Measurements from ENCODE around the gene GLYAT.
"Not testable (repeated sequence)": the region's sequence is repeated elsewhere in the genome, so short reads cannot be mapped to it uniquely, and the experiment has no call there.

GLYAT gene

DNA sequence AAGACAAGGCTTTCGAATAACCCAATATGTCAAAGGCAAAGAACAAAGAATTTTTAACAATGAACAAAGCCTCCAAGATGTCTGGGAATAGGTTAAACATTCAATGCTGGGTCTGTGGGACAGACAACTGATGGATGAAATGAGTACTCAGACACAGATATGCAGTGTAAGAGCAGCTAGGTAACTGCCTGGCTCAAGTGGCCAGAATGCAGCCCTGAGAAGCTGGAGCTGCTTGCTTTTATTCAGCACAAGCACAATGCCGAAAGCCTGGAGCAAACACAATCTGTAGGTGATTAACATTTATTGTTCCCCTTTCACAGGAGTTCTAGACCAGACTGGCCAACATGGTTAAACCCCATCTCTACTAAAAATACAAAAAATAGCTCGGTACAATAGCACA, 24.0 kb downstream of the GLYAT start:
- TF ChIP-seq, protein P1, sequence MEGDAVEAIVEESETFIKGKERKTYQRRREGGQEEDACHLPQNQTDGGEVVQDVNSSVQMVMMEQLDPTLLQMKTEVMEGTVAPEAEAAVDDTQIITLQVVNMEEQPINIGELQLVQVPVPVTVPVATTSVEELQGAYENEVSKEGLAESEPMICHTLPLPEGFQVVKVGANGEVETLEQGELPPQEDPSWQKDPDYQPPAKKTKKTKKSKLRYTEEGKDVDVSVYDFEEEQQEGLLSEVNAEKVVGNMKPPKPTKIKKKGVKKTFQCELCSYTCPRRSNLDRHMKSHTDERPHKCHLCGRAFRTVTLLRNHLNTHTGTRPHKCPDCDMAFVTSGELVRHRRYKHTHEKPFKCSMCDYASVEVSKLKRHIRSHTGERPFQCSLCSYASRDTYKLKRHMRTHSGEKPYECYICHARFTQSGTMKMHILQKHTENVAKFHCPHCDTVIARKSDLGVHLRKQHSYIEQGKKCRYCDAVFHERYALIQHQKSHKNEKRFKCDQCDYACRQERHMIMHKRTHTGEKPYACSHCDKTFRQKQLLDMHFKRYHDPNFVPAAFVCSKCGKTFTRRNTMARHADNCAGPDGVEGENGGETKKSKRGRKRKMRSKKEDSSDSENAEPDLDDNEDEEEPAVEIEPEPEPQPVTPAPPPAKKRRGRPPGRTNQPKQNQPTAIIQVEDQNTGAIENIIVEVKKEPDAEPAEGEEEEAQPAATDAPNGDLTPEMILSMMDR (IDR thresholded peaks at IDR 0.05; ENCODE audit: low read depth, low read length, missing control alignments), result no peak
- H3K27ac ChIP-seq, result no peak overlapping the region
- in situ Hi-C loops (cut with HindIII; ENCODE audit: low pct_ligation_motif_present, low sequenced_read_pairs), result no loop called here
- DNase-seq, result no peak
- no peaks in the 10 kb centered on the region for H3K27me3 ChIP-seq (replicated peaks)
- H3K36me3 ChIP-seq (replicated peaks), result no peaks in the 10 kb centered on the region
- no peak overlapping the region for H3K4me3 ChIP-seq (ENCODE audit: low read depth, low read length)

DNA sequence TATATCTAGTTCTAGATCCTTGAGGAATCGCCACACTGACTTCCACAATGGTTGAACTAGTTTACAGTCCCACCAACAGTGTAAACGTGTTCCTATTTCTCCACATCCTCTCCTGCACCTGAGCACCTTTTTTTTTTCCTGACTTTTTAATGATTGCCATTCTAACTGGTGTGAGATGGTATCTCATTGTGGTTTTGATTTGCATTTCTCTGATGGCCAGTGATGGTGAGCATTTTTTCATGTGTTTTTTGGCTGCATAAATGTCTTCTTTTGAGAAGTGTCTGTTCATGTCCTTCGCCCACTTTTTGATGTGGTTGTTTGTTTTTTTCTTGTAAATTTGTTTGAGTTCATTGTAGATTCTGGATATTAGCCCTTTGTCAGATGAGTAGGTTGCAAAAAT, 34.9 kb downstream of the GLYAT start:
- H3K36me3 ChIP-seq (replicated peaks); DNase-seq; in situ Hi-C loops (cut with HindIII; ENCODE audit: low pct_ligation_motif_present, low sequenced_read_pairs); H3K27me3 ChIP-seq (replicated peaks); H3K4me3 ChIP-seq (ENCODE audit: low read depth, low read length); H3K27ac ChIP-seq: not testable (repeated sequence)

DNA sequence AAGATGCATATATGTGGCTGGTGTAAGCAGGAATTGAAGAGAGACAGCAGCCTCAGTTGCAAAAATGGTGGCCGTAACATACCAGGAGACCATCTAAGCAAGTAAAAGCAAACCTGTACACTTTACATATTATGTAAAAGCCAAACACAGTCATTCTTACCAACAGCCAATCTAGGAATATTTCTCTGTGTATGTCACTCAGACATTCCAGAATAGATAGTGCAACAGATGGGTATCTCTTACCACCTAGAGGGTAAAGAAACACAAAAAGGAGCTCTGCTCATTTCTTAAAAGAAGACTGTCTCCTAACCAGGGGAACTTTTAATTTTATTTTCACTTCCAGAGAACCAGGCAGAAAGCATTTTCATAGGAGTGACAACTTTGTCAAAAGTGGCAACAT, 38.7 kb downstream of the GLYAT start:
- TF ChIP-seq, protein P1 (IDR thresholded peaks at IDR 0.05; ENCODE audit: low read depth, low read length, missing control alignments), result no peak
- no peaks in the 10 kb centered on the region for H3K36me3 ChIP-seq (replicated peaks)
- H3K27me3 ChIP-seq (replicated peaks), result no peaks in the 10 kb centered on the region
- DNase-seq, result no peak
- in situ Hi-C loops (cut with HindIII; ENCODE audit: low pct_ligation_motif_present, low sequenced_read_pairs), result no loop called here
- no peak overlapping the region for H3K27ac ChIP-seq
- H3K4me3 ChIP-seq (ENCODE audit: low read depth, low read length), result no peak overlapping the region

DNA sequence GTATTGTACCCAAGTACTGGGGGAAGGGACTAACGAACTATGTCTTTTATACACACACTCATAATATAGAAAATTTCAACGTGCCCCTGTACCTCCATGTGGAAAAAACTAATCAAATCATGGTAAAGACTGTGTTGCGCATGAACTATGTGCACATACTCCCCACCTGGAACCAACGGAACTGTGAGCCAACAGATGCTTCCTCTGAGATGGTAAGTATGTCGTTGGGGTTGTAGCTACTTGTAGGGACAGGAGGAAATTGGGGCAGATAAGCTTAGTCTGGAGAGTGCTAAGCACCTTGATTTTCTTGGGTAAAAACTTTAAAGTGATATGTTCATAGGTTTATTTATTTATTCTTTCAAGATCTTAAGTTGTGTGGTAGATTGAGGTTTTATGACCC, 40.1 kb downstream of the GLYAT start:
- DNase-seq, result no peak
- Histone ChIP-seq H3K27me3 (replicated peaks) (no peaks in the 10 kb centered on the region), H3K36me3 (replicated peaks) (no peaks in the 10 kb centered on the region), H3K27ac (no peak overlapping the region), H3K4me3 (ENCODE audit: low read depth, low read length) (no peak overlapping the region)
- TF ChIP-seq, protein P1 (IDR thresholded peaks at IDR 0.05; ENCODE audit: low read depth, low read length, missing control alignments), result no peak
- in situ Hi-C loops (cut with HindIII; ENCODE audit: low pct_ligation_motif_present, low sequenced_read_pairs), result no loop called here

DNA sequence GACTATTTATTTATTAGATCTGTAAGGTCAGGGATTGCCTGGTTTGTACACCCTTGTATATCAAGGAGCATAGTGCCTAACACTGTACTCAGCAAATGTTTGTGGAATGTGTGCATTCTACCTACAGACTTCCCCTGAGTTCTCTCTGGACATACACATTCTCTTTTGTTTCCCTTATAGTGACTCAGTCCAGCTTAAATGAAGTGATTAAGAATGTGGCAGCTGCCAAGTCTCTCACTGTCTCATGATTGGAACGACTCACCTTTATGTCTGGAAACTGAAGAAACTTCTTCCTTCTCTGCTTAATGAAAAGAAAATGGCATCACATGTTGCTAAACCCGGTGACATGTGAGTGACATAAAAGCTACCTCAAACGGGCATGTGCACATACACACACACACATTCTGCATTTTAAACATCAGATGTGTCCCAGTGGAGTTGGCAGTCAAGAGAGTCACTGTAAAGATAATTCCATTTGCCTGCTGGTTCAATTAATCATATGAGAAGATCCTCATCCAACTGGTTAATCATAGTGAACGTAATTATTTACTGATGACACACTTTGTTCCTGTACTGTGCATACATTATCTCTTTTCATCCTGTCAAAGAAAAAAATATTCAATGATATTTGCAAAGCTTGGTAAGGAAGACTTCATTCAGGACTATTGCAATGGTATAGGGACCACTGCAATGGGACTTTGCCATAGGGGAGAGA, 42.8 kb downstream of the GLYAT start:
- Histone ChIP-seq H3K36me3 (replicated peaks) (no peaks in the 10 kb centered on the region), H3K4me3 (ENCODE audit: low read depth, low read length) (no peak overlapping the region), H3K27me3 (replicated peaks) (no peaks in the 10 kb centered on the region), H3K27ac (no peak overlapping the region)
- in situ Hi-C loops (cut with HindIII; ENCODE audit: low pct_ligation_motif_present, low sequenced_read_pairs), result no loop called here
- TF ChIP-seq, protein P1 (IDR thresholded peaks at IDR 0.05; ENCODE audit: low read depth, low read length, missing control alignments), result no peak
- no peak for DNase-seq

DNA sequence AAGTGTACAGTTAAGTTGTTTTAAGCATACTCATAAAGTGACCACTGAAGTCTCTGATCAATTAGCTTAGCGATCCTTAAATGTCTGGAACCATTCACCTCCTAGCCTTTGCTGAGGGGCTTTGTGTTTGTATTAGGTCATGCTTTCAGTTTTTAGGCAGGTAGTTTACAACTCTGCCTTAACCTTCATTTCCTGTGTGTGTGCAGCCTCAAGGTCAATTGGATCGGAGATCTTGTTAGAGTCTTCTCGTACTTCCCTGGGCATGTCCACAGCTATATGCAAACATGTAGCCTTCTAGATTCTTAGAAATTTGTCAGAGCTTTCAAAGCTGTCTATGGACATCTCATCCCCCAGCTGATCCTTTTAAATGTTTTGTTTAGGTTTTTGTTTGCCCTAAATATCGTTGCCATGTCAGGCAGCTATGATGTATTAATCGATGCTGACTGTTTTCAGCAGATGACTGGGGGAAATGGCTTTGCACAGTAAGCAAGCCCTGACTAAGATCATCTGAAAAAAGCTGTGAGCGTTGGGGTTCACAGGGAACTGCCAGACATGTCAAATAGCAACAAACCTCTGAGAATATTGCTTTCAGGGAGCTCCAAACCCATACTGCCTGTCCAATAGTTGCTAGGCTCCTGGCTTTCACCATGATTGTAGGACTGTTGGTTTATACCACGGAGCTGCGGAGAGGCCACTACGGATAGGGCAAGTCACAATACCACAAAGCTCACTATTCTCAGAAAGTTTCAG, 45.6 kb downstream of the GLYAT start:
- in situ Hi-C loops (cut with HindIII; ENCODE audit: low pct_ligation_motif_present, low sequenced_read_pairs), result no loop called here
- Histone ChIP-seq H3K4me3 (ENCODE audit: low read depth, low read length) (no peak overlapping the region), H3K27ac (no peak overlapping the region), H3K36me3 (replicated peaks) (no peaks in the 10 kb centered on the region), H3K27me3 (replicated peaks) (no peaks in the 10 kb centered on the region)
- TF ChIP-seq, protein P1 (IDR thresholded peaks at IDR 0.05; ENCODE audit: low read depth, low read length, missing control alignments), result no peak
- DNase-seq, result no peak

DNA sequence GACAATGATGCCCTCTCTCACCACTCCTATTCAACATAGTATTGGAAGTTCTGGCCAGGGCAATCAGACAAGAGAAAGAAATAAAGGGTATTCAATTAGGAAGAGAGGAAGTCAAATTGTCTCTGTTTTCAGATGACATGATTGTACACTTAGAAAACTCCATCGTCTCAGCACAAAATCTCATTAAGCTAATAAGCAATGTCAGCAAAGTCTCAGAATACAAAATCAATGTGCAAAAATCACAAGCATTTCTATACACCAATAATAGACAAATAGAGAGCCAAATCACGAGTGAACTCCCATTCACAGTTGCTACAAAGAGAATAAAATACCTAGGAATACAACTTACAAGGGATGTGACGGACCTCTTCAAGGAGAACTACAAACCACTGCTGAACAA, 49.1 kb downstream of the GLYAT start:
- H3K27ac ChIP-seq; H3K36me3 ChIP-seq (replicated peaks); H3K27me3 ChIP-seq (replicated peaks); in situ Hi-C loops (cut with HindIII; ENCODE audit: low pct_ligation_motif_present, low sequenced_read_pairs); DNase-seq; H3K4me3 ChIP-seq (ENCODE audit: low read depth, low read length): not testable (repeated sequence)

DNA sequence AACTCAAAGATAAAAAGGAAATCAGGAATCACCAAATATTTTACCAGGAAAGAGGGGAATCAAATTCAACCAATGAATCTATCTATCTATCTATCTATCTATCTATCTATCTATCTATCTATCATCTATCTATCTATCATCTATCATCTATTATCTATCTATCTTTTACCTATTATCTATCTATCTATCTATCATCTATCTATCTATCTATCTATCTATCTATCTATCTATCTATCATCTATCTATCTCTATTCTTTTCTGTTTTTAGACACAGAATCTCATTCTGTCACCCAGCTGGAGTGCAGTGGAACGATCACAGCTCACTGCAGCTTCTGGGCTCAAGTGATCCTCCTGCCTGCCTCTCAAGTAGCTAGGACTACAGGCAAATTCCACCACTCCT, 54.2 kb downstream of the GLYAT start:
- H3K27me3 ChIP-seq (replicated peaks); H3K4me3 ChIP-seq (ENCODE audit: low read depth, low read length); H3K27ac ChIP-seq; H3K36me3 ChIP-seq (replicated peaks); DNase-seq; in situ Hi-C loops (cut with HindIII; ENCODE audit: low pct_ligation_motif_present, low sequenced_read_pairs): not testable (repeated sequence)

All from brain microvascular endothelial cell (primary cell).